NOMO-1 treated with dmso at 0.1 percent for 144 hours (cell line): ENCODE data around the gene KCNK18.

Source experiments
- DNase-seq: peaks from one replicate; lab custom pipeline; 2025; ENCODE audit not compliant: unreplicated experiment; lab: John Stamatoyannopoulos, UW

Gene KCNK18

GRCh38 chr10:117249493-117250093 lies 52.3 kb downstream of the KCNK18 start:
- no peak for DNase-seq

- DNase-seq: no peak
Measured at GRCh38 chr10:117250411-117250810, 53.1 kb downstream of the KCNK18 start.

GRCh38 chr10:117253908-117254307 lies 56.6 kb downstream of the KCNK18 start:
- no peak for DNase-seq

- DNase-seq: no peak
Measured at GRCh38 chr10:117254338-117254737, 57.0 kb downstream of the KCNK18 start.

GRCh38 chr10:117254774-117255735 lies 57.8 kb downstream of the KCNK18 start:
- no peak for DNase-seq

GRCh38 chr10:117255835-117256460 lies 58.7 kb downstream of the KCNK18 start:
- no peak for DNase-seq

GRCh38 chr10:117256910-117257309 lies 59.6 kb downstream of the KCNK18 start:
- no peak for DNase-seq

- no peak for DNase-seq
Measured at GRCh38 chr10:117257721-117258120, 60.4 kb downstream of the KCNK18 start.

GRCh38 chr10:117259279-117259678 lies 62.0 kb downstream of the KCNK18 start:
- DNase-seq: peak; percentile 10
